Measurements from ENCODE around the gene FOXO4. TPM values are rescaled to one million over a fixed set of nuclear protein-coding genes. Genes with fewer than 3 reads are reported as not detected.

The FOXO4 gene
- total RNA-seq, 1 experiment from 2014 or later: 48.3 TPM

DNA sequence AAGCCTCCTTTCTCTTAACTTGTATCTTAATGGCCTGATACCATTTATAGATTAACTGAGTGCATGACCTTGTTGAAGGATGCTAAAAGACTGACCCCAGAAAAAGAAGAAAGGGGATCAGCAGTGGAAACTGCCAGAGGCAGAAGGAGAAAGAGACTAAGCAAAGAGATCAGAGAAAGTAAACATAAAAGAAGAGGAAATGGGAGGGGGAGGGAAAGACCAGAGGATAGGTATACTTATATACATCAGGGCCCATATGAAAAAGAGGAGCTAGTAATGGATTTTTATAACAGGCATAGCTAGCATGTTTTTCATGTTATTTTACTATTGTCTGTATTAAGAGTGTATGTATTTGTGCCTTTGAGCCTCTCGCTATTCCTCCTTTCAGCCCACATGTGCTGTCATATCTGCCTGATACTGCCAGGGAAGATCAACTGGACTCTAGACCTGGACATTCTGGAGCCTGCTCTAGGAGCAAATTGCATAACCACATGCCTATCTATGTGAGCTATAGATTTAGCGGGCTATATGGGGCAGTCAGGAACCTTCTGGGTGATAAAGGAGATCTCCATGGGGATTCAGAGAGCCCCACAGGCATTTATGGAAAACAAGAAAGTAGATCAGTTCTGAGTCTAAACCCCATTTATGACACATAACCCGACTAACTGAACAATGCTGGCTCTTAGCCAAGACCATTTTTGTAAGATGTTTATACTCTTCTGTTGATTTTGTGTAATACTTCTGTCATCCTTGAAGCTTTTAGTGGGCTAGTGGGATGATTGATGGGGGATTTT lies 14.1 kb upstream of the FOXO4 start:
- Mint-ChIP-seq H3K27ac (no peak overlapping the region), H3K9me3 (no peaks in the 10 kb centered on the region), H3K4me1 (peaks cover 3% of the 10 kb centered on the region; the same call in 1 of the 2 replicates), H3K36me3 (no peaks in the 10 kb centered on the region), H3K4me3 (no peak overlapping the region), H3K27me3 (ENCODE audit: low read depth) (no peaks in the 10 kb centered on the region; the same call in 1 of the 2 replicates)
- DNase-seq (ENCODE audit: low spot score) (no peak), ATAC-seq (no peak)
- CTCF ChIA-PET: no interaction called here
- POLR2A ChIA-PET: no interaction called here
- no peak for TF ChIP-seq ZNF219 (CRISPR knock-in tag; IDR thresholded peaks at IDR 0.05; ENCODE audit: borderline replicate concordance)
- TF ChIP-seq ZNF416 (CRISPR knock-in tag; IDR thresholded peaks at IDR 0.05): no peak
- no peak for TF ChIP-seq CBFB (CRISPR knock-in tag; IDR thresholded peaks at IDR 0.05; ENCODE audit: low read depth)

DNA sequence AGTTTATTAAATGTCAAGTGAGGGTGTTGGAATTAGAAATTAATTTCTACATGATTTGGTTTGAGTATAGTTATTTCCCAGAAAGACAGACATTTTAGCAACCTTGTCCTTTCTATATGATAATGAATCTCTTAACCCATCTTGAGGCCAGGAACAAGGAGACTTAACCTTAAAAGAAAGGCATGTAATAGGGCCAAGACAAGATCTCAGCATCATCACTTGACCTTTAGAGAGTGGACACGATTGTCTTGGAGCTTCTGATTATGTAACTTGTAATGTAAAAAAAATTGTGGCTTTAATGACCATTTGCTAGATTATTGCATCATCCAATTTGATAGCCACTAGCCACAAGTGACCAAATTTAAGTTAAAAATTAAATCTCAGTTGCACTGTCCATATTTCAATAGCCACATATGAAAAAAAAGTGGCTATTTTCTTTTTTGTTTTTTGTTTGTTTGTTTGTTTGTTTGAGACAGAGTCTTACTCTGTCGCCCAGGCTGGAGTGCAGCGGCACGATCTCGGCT lies 13.5 kb upstream of the FOXO4 start:
- POLR2A ChIA-PET: no interaction called here
- H3K9me3 Mint-ChIP-seq: no peaks in the 10 kb centered on the region
- no peak for ATAC-seq
- no peak for DNase-seq (ENCODE audit: low spot score)
- H3K27ac Mint-ChIP-seq: no peak overlapping the region
- H3K4me3 Mint-ChIP-seq: no peak overlapping the region
- CTCF ChIA-PET: no interaction called here
- no peaks in the 10 kb centered on the region; the same call in 1 of the 2 replicates for H3K27me3 Mint-ChIP-seq (ENCODE audit: low read depth)
- H3K4me1 Mint-ChIP-seq: peaks cover 3% of the 10 kb centered on the region; the same call in 1 of the 2 replicates
- no peaks in the 10 kb centered on the region for H3K36me3 Mint-ChIP-seq
- no peak for TF ChIP-seq HMGXB4 (CRISPR knock-in tag; IDR thresholded peaks at IDR 0.05)
- TF ChIP-seq TCF7 (CRISPR knock-in tag; IDR thresholded peaks at IDR 0.05; ENCODE audit: low read depth): no peak
- no peak for TF ChIP-seq CREM (CRISPR knock-in tag; IDR thresholded peaks at IDR 0.05)
- TF ChIP-seq, protein P1, sequence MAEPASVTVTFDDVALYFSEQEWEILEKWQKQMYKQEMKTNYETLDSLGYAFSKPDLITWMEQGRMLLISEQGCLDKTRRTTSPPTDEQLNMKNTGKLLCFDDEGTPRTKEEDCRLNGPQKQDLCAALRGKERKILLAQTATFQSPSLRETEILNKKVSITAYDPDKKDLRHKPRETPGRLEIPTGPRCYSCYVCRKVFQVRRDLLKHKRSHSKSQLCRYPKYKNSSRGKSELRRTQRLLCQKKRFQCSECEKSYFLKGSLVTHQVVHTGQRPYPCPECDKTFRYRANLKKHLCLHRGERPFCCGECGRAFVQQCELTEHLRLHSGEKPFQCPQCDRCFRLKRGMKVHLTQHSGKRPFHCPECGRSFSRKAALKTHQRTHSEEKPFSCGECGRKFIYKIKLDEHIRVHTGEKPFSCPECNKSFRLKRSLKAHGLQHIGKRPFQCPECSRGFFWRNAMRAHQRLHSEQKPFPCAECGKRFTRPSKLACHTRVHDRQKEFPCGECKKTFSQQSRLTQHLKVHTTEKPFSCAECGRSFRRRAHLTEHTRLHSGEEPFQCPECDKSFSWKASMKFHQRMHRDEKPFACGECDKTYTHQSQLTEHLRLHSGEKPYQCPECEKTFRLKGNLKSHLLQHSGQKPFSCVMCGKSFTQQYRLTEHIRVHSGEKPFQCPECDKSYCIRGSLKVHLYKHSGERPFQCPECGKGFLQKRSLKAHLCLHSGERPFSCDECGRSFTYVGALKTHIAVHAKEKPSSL (CRISPR knock-in tag; conservative IDR thresholded peaks at IDR 0.05): no peak
- TF ChIP-seq SMAD4 (CRISPR knock-in tag; IDR thresholded peaks at IDR 0.05): no peak
- TF ChIP-seq STAT6 (CRISPR knock-in tag; conservative IDR thresholded peaks at IDR 0.05; ENCODE audit: low read depth): no peak
- TF ChIP-seq NR1H2 (CRISPR knock-in tag; IDR thresholded peaks at IDR 0.05): no peak
- TF ChIP-seq, protein P2, sequence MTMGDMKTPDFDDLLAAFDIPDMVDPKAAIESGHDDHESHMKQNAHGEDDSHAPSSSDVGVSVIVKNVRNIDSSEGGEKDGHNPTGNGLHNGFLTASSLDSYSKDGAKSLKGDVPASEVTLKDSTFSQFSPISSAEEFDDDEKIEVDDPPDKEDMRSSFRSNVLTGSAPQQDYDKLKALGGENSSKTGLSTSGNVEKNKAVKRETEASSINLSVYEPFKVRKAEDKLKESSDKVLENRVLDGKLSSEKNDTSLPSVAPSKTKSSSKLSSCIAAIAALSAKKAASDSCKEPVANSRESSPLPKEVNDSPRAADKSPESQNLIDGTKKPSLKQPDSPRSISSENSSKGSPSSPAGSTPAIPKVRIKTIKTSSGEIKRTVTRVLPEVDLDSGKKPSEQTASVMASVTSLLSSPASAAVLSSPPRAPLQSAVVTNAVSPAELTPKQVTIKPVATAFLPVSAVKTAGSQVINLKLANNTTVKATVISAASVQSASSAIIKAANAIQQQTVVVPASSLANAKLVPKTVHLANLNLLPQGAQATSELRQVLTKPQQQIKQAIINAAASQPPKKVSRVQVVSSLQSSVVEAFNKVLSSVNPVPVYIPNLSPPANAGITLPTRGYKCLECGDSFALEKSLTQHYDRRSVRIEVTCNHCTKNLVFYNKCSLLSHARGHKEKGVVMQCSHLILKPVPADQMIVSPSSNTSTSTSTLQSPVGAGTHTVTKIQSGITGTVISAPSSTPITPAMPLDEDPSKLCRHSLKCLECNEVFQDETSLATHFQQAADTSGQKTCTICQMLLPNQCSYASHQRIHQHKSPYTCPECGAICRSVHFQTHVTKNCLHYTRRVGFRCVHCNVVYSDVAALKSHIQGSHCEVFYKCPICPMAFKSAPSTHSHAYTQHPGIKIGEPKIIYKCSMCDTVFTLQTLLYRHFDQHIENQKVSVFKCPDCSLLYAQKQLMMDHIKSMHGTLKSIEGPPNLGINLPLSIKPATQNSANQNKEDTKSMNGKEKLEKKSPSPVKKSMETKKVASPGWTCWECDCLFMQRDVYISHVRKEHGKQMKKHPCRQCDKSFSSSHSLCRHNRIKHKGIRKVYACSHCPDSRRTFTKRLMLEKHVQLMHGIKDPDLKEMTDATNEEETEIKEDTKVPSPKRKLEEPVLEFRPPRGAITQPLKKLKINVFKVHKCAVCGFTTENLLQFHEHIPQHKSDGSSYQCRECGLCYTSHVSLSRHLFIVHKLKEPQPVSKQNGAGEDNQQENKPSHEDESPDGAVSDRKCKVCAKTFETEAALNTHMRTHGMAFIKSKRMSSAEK (CRISPR knock-in tag; IDR thresholded peaks at IDR 0.05; ENCODE audit: borderline replicate concordance): no peak
- TF ChIP-seq TEAD1 (CRISPR knock-in tag; IDR thresholded peaks at IDR 0.05): no peak
- no peak for TF ChIP-seq ZNF396 (CRISPR knock-in tag; IDR thresholded peaks at IDR 0.05; ENCODE audit: borderline replicate concordance)
- no peak for TF ChIP-seq FOXJ3 (CRISPR knock-in tag; IDR thresholded peaks at IDR 0.05; ENCODE audit: borderline replicate concordance)
- TF ChIP-seq, protein P3, sequence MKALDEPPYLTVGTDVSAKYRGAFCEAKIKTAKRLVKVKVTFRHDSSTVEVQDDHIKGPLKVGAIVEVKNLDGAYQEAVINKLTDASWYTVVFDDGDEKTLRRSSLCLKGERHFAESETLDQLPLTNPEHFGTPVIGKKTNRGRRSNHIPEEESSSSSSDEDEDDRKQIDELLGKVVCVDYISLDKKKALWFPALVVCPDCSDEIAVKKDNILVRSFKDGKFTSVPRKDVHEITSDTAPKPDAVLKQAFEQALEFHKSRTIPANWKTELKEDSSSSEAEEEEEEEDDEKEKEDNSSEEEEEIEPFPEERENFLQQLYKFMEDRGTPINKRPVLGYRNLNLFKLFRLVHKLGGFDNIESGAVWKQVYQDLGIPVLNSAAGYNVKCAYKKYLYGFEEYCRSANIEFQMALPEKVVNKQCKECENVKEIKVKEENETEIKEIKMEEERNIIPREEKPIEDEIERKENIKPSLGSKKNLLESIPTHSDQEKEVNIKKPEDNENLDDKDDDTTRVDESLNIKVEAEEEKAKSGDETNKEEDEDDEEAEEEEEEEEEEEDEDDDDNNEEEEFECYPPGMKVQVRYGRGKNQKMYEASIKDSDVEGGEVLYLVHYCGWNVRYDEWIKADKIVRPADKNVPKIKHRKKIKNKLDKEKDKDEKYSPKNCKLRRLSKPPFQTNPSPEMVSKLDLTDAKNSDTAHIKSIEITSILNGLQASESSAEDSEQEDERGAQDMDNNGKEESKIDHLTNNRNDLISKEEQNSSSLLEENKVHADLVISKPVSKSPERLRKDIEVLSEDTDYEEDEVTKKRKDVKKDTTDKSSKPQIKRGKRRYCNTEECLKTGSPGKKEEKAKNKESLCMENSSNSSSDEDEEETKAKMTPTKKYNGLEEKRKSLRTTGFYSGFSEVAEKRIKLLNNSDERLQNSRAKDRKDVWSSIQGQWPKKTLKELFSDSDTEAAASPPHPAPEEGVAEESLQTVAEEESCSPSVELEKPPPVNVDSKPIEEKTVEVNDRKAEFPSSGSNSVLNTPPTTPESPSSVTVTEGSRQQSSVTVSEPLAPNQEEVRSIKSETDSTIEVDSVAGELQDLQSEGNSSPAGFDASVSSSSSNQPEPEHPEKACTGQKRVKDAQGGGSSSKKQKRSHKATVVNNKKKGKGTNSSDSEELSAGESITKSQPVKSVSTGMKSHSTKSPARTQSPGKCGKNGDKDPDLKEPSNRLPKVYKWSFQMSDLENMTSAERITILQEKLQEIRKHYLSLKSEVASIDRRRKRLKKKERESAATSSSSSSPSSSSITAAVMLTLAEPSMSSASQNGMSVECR (CRISPR knock-in tag; IDR thresholded peaks at IDR 0.05; ENCODE audit: borderline replicate concordance): no peak
- TF ChIP-seq ZNF416 (CRISPR knock-in tag; IDR thresholded peaks at IDR 0.05): no peak
- TF ChIP-seq SMAD3 (CRISPR knock-in tag; IDR thresholded peaks at IDR 0.05; ENCODE audit: borderline replicate concordance): no peak
- no peak for TF ChIP-seq ZNF317 (CRISPR knock-in tag; IDR thresholded peaks at IDR 0.05; ENCODE audit: borderline replicate concordance, low read depth)
